AG04449 (cell line): ENCODE results near the gene GLRA2.

ENCODE experiments used
- CTCF ChIA-PET: fragments of 350-600 bp; formaldehyde crosslinking; extraction: SDS; loops from one replicate; lab custom pipeline; 2021; ENCODE audit warnings: antibody characterized with exemption; lab: Yijun Ruan, JAX
- POLR2A ChIA-PET: fragments of 400-600, 350-600 bp; formaldehyde crosslinking; extraction: SDS; loops from one replicate; lab custom pipeline; 2020; ENCODE audit warnings: antibody characterized with exemption, inconsistent platforms; lab: Yijun Ruan, JAX
- DNase-seq: peaks from one replicate; pipeline ENCODE4 v3.0.0-alpha.2; 2010; ENCODE audit warnings: low read depth, low spot score
- H3K4me3 ChIP-seq: 2 replicates; pipeline ENCODE4 v1.5.1; 2011; ENCODE audit warnings: low read depth, mild to moderate bottlenecking, control low read depth, low read length
- TF ChIP-seq, protein P1 (sequence below): IDR thresholded peaks from one replicate; pipeline ENCODE4 v1.5.1; 2011; ENCODE audit warnings: mild to moderate bottlenecking, moderate library complexity, low read length, control low read depth, inconsistent platforms; ENCODE audit not compliant: insufficient read depth; ENCODE audit errors: missing control alignments

GLRA2 gene

DNA sequence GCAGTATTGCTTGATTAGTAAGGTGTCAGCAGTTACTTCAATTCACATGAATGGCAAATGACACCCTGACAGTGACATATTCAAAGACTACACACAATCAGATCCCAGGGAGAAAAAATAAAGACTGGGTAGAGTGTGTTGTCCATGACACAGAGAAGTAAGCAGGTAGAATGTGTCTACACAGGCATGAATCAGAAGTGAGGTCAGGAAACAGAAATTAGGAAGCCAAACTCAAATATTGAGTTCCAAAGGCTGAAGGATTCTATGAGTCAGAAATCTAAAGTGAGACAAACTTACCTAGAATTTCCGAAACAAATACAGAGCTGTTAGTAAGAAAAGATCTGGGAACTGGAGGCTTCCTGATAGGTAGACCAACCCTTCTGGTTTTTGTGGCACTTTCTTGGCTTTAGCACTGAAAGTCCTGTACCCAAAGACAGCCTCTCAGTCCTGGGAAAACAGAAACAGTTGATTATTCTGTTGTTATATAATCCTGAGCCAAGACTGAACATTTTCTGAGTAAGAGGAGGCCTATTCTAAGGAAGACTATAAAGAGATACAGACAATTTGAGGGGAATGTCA is 24.3 kb upstream of the GLRA2 start:
- TF ChIP-seq, protein P1, sequence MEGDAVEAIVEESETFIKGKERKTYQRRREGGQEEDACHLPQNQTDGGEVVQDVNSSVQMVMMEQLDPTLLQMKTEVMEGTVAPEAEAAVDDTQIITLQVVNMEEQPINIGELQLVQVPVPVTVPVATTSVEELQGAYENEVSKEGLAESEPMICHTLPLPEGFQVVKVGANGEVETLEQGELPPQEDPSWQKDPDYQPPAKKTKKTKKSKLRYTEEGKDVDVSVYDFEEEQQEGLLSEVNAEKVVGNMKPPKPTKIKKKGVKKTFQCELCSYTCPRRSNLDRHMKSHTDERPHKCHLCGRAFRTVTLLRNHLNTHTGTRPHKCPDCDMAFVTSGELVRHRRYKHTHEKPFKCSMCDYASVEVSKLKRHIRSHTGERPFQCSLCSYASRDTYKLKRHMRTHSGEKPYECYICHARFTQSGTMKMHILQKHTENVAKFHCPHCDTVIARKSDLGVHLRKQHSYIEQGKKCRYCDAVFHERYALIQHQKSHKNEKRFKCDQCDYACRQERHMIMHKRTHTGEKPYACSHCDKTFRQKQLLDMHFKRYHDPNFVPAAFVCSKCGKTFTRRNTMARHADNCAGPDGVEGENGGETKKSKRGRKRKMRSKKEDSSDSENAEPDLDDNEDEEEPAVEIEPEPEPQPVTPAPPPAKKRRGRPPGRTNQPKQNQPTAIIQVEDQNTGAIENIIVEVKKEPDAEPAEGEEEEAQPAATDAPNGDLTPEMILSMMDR, result no peak
- H3K4me3 ChIP-seq, result no peak overlapping the region
- DNase-seq, result no peak
- POLR2A ChIA-PET, result no interaction called here
- CTCF ChIA-PET, result no interaction called here

DNA sequence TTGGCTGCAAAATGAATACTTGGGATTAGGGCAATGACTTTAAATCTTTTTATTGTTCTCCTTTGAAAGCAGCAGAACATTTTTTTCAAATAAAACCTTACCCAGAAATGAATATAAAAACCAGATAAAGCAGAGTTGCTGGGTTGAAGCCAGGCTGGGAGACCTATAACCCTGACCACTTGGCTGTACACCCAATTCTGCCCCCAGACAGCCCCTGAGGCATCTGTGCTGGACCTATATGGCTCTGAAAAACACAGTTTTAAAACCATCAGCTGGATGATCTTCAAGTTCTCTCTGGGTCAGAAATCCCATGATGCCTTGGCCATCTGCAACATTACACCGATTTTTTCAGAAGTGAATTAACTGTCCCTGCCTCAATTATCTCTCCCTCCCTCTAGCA is 23.7 kb upstream of the GLRA2 start:
- no peak overlapping the region for H3K4me3 ChIP-seq
- ChIA-PET POLR2A (no interaction called here), CTCF (no interaction called here)
- DNase-seq, result no peak
- TF ChIP-seq, protein P1, result no peak

DNA sequence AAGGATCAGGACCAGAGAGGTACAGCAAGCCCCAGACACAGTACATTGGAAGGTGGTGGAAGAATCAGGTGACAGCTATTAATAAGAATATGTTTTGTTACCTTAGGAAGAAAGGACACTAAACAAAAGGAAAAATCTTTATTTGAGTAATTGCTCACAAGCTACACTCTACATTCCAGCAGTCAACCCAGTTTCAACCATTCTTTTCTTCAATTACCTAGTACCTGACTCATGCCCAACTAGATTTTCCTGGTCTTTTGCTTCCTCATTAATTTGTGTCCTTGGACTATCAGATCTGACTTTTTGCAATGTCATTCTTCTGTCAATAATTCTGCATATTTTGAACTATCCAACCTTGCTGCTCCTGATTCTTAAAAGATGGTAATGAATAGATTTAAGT is 22.5 kb upstream of the GLRA2 start:
- TF ChIP-seq, protein P1, result no peak
- no peak for DNase-seq
- H3K4me3 ChIP-seq, result no peak overlapping the region
- CTCF ChIA-PET, result no interaction called here
- POLR2A ChIA-PET, result no interaction called here

DNA sequence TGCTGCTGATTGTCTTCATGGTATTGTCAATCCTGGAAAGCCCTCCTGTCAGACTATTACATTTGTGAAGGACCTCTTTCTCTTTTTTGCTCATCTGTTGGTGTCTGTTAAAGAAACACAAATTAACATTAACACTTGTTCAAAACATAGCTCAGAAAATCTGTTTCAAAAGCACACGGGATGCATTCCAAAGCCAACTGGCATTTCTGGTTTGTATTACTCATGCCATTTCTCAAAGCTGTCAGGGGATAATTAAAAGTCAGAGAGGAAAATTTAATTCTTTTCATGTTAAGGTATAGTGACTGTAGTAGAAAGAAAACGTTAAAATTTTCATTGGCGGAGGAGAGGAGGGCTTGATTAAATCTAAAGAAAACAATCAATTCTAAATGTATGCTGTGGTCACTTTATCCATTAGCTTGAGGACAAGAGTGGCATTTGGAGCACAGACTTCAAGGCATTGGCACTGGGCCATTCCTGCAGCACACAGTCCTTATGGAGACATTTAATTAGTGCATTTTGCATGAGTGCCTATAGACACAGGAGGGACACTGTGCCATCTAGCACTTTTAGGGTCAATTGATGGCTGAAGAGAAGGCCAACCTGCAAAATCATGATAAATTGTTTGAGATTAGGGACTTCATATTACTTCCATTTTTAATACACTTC is 21.2 kb upstream of the GLRA2 start:
- CTCF ChIA-PET, result no interaction called here
- TF ChIP-seq, protein P1, result no peak
- DNase-seq, result no peak

DNA sequence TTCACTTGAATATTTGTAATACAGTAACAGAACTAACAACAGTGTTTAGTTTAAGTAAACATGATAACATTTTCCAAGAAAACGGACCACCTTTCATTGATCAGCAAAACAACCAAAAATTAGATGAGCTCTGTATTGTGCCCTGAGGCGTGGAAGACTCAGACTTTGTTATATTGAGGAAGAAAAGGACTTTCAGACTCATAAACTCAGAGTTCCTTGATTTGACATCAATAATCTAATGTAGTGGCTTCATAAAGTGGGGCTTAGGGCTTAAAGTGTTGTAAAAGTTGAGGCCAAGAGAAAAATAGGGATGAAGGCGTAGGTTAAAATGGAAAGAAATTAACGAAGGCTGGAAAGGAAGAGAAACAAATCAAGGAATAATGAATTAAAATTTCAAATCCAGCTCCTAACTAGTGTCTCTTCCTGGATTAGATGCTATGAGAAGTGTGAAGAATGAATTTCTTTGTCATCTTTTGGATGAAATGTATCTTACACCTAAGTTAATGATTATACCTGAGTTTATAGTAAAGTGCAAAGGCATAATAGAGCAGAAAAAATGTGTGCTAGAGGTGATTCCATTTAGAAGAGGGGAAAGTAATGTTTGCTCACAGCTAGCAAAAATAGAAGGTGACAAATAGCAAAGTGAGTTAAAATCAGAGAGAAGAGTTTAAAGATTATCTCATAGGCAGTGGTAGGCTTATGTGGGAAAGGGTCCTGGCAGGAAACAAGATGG is 19.8 kb upstream of the GLRA2 start:
- TF ChIP-seq, protein P1, result no peak
- ChIA-PET CTCF (no interaction called here), POLR2A (no interaction called here)
- H3K4me3 ChIP-seq, result no peak overlapping the region
- DNase-seq, result no peak

More for the DNA sequence above, 21.2 kb upstream of the GLRA2 start:
- H3K4me3 ChIP-seq, result no peak overlapping the region
- POLR2A ChIA-PET, result no interaction called here

DNA sequence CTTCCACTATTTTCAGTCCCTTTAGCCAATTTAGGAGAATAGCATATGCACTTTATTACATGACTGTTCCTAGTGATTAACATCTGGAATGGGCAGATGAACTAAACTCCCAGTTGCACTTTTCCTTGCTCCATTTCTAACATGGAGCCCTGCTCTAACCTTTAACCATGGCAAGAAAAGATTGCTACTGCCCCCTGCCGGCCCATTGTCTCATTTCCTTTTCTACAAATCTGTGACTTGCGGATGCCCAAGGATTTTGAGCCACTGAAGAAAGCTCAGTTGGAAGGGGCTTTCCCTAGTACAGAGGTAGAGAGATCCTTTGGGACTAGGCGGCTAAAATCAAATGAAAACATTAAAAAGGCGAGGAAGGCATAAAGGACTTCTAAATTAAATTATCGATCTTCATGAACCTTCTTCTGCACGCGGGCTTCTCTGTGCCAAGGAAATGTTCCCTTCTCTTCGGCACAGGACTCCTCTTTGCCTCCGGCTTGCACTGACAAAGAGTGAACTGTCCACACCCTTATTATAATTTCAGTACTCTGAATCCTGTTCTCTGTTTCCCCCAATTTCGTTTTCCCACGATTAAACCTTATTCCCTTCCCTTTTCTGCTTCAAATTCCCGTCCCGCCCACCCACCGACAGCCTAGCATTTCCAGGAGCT is 577 bp upstream of the GLRA2 start:
- TF ChIP-seq, protein P1, result peak; percentile 30
- no peak for DNase-seq
- CTCF ChIA-PET, result interaction anchor here (0.8 to 1.7 kb wide), 5 partner anchors 429 to 617 kb away, joined by 3 to 13 read pairs (median 3); no protein-coding TSS in a partner anchor
- H3K4me3 ChIP-seq, result no peak overlapping the region
- POLR2A ChIA-PET, result no interaction called here
